PC-3 (cell line): ENCODE results near the gene MICU1. TPM values are rescaled to one million over a fixed set of nuclear protein-coding genes. Genes with fewer than 3 reads are reported as not detected.

Experiments
- ATAC-seq: fragments of 200-7000 bp; cut with Tn5 transposase; 2 replicates; pipeline ENCODE4 v1.9.1; 2020; ENCODE audit warnings: mild to moderate bottlenecking, moderate library complexity
- BruUV-seq: library from RNA; stranded (reverse); fragments of 400-500 nt; replicated peaks from 2 replicates; lab custom pipeline; 2021; lab: Mats Ljungman, UMichigan
- CTCF ChIA-PET: fragments of 300-600 bp; sonication (Branson Sonifier 250); formaldehyde crosslinking; loops from one replicate; lab custom pipeline; 2022; ENCODE audit warnings: antibody characterized with exemption; lab: Charles Lee
- POLR2A ChIA-PET: fragments of 300-600 bp; sonication (Branson Sonifier 250); formaldehyde crosslinking; loops from one replicate; lab custom pipeline; 2022; ENCODE audit warnings: antibody characterized with exemption; ENCODE audit not compliant: unreplicated experiment; lab: Charles Lee
- DNase-seq: peaks from one replicate; pipeline ENCODE4 v3.0.0-alpha.2; 2015
- H2AFZ ChIP-seq: fragments of 300-600 bp; sonication (generic); 2 replicates; pipeline ENCODE4 v1.6.0; 2016; ENCODE audit warnings: antibody characterized with exemption, low read length
- H3F3A ChIP-seq: fragments of 300-600 bp; sonication (generic); one replicate; pipeline ENCODE4 v1.6.0; 2017; ENCODE audit warnings: antibody characterized with exemption, low read length, control low read depth, mild to moderate bottlenecking; ENCODE audit not compliant: unreplicated experiment
- H3K27ac ChIP-seq: fragments of 300-600 bp; sonication (generic); 2 replicates; pipeline ENCODE4 v1.5.1; 2016; ENCODE audit warnings: mild to moderate bottlenecking, low read length
- H3K27me3 ChIP-seq: fragments of 300-600 bp; sonication (generic); 2 replicates; pipeline ENCODE4 v1.6.1; 2016; ENCODE audit warnings: low read length, mixed read lengths
- H3K36me3 ChIP-seq: fragments of 300-600 bp; sonication (generic); 2 replicates; pipeline ENCODE4 v1.6.1; 2016; ENCODE audit warnings: low read depth, mixed run types, low read length, mixed read lengths
- H3K4me1 ChIP-seq: fragments of 300-600 bp; sonication (generic); 2 replicates; pipeline ENCODE4 v1.5.1; 2016; ENCODE audit warnings: low read length; ENCODE audit not compliant: insufficient read depth
- H3K4me2 ChIP-seq: fragments of 300-600 bp; sonication (generic); 2 replicates; pipeline ENCODE4 v1.6.0; 2016; ENCODE audit warnings: low read length
- H3K4me3 ChIP-seq: fragments of 300-600 bp; sonication (generic); 2 replicates; pipeline ENCODE4 v1.5.1; 2016; ENCODE audit warnings: mild to moderate bottlenecking, low read length, mixed read lengths
- H3K79me2 ChIP-seq: fragments of 300-600 bp; sonication (generic); 2 replicates; pipeline ENCODE4 v1.6.1; 2017; ENCODE audit warnings: low read length, mixed read lengths
- H3K9ac ChIP-seq: fragments of 300-600 bp; sonication (generic); 2 replicates; pipeline ENCODE4 v1.6.0; 2016; ENCODE audit warnings: mild to moderate bottlenecking, low read length
- H3K9me2 ChIP-seq: fragments of 300-600 bp; sonication (generic); replicated peaks from 2 replicates; pipeline ENCODE4 v1.6.1; 2016; ENCODE audit warnings: mixed run types, low read length, mixed read lengths
- H3K9me3 ChIP-seq: fragments of 300-600 bp; sonication (generic); 2 replicates; pipeline ENCODE4 v1.6.1; 2016; ENCODE audit warnings: low read length, mixed read lengths
- H4K20me1 ChIP-seq: fragments of 300-600 bp; sonication (generic); 2 replicates; pipeline ENCODE4 v1.6.1; 2016; ENCODE audit warnings: low read length, mixed read lengths
- EZH2 ChIP-seq: fragments of 300-600 bp; sonication (generic); IDR thresholded peaks from one replicate; pipeline ENCODE4 v1.6.1; 2017; ENCODE audit warnings: antibody characterized with exemption, mild to moderate bottlenecking, low read length; ENCODE audit not compliant: unreplicated experiment
- EZH2phosphoT487 ChIP-seq: fragments of 300-600 bp; sonication (generic); IDR thresholded peaks from 2 replicates; pipeline ENCODE4 v1.6.1; 2018; ENCODE audit warnings: mild to moderate bottlenecking, antibody characterized with exemption, low read length, borderline replicate concordance
- intact Hi-C: fragments of 100-400 bp; cut with micrococcal nuclease; formaldehyde crosslinking; loops from 2 replicates; pipeline ENCODE4 v1.9.0; 2023
- total RNA-seq: library from RNA; depleted of rRNA; stranded (reverse); fragments of >200 nt; gene quantifications from 2 replicates; pipeline ENCODE4 v1.2.3, GENCODE V29; 2014
- TF ChIP-seq, protein P1 (sequence below): fragments of 300-600 bp; sonication (generic); conservative IDR thresholded peaks from 2 replicates; pipeline ENCODE4 v1.5.1; 2017; ENCODE audit warnings: antibody characterized with exemption, low read depth, mild to moderate bottlenecking, low read length

MICU1 gene
- total RNA-seq, 1 experiment from 2014 or later = 19.8 TPM

- Histone ChIP-seq H3K9ac (no peak overlapping the region), H3K9me3 (no peaks in the 10 kb centered on the region), H3K27me3 (no peaks in the 10 kb centered on the region), H3K79me2 (no peaks in the 10 kb centered on the region), H3K4me2 (no peak overlapping the region), H3K4me3 (no peak overlapping the region), H3K9me2 (no peaks in the 10 kb centered on the region), H3F3A (no peaks in the 10 kb centered on the region), H2AFZ (no peak overlapping the region), H3K27ac (no peak overlapping the region), H3K36me3 (no peaks in the 10 kb centered on the region), H3K4me1 (peaks cover 11% of the 10 kb centered on the region; the same call in 1 of the 2 replicates), H4K20me1 (no peaks in the 10 kb centered on the region)
- no peak for TF ChIP-seq EZH2phosphoT487
- BruUV-seq = no TSS peak
- CTCF ChIA-PET = no interaction called here
- intact Hi-C loops = no loop called here
- ATAC-seq (no peak), DNase-seq (no peak)
- POLR2A ChIA-PET = no interaction called here
Measured at GRCh38 chr10:72524489-72524888, 101.4 kb downstream of the MICU1 start.

- ATAC-seq (no peak), DNase-seq (no peak)
- intact Hi-C loops = no loop called here
- Histone ChIP-seq H3K4me3 (no peak overlapping the region), H3K4me1 (peaks cover 11% of the 10 kb centered on the region; the same call in 1 of the 2 replicates), H2AFZ (no peak overlapping the region), H3K9ac (no peak overlapping the region), H3K27ac (no peak overlapping the region), H3K79me2 (no peaks in the 10 kb centered on the region), H4K20me1 (no peaks in the 10 kb centered on the region), H3F3A (no peaks in the 10 kb centered on the region), H3K27me3 (no peaks in the 10 kb centered on the region), H3K9me3 (no peaks in the 10 kb centered on the region), H3K4me2 (no peak overlapping the region), H3K9me2 (no peaks in the 10 kb centered on the region), H3K36me3 (no peaks in the 10 kb centered on the region)
- no TSS peak for BruUV-seq
- ChIA-PET POLR2A (no interaction called here), CTCF (no interaction called here)
- TF ChIP-seq, protein P1, sequence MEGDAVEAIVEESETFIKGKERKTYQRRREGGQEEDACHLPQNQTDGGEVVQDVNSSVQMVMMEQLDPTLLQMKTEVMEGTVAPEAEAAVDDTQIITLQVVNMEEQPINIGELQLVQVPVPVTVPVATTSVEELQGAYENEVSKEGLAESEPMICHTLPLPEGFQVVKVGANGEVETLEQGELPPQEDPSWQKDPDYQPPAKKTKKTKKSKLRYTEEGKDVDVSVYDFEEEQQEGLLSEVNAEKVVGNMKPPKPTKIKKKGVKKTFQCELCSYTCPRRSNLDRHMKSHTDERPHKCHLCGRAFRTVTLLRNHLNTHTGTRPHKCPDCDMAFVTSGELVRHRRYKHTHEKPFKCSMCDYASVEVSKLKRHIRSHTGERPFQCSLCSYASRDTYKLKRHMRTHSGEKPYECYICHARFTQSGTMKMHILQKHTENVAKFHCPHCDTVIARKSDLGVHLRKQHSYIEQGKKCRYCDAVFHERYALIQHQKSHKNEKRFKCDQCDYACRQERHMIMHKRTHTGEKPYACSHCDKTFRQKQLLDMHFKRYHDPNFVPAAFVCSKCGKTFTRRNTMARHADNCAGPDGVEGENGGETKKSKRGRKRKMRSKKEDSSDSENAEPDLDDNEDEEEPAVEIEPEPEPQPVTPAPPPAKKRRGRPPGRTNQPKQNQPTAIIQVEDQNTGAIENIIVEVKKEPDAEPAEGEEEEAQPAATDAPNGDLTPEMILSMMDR = no peak
- no peak for TF ChIP-seq EZH2
- no peak for TF ChIP-seq EZH2phosphoT487
Measured at GRCh38 chr10:72523932-72524396, 101.9 kb downstream of the MICU1 start.

DNA sequence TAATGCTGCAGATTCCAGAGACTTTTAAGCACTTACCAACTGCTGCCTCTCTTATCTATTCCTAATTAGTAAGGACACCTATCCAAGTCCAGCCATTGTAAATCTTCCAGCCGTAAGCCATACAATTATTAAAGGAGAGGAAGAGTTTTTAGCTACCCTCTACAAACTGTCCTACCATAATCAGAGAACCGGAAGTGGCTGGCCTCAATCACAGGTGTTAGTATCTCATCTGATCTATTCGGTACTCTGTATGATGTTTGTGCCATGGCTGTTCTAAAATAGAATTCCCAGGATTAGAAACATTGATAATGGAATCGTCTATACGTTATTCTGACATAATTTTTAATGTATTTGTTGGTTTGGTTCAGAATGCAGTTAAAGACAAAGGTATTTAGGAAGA is 102.8 kb downstream of the MICU1 start:
- Histone ChIP-seq H3K4me3 (no peak overlapping the region), H3K27ac (no peak overlapping the region), H3K36me3 (no peaks in the 10 kb centered on the region), H3K4me2 (no peak overlapping the region), H3K4me1 (peaks cover 11% of the 10 kb centered on the region; the same call in 1 of the 2 replicates), H3K9me3 (no peaks in the 10 kb centered on the region), H3F3A (no peaks in the 10 kb centered on the region), H4K20me1 (no peaks in the 10 kb centered on the region), H2AFZ (no peak overlapping the region), H3K9ac (no peak overlapping the region), H3K9me2 (no peaks in the 10 kb centered on the region), H3K79me2 (no peaks in the 10 kb centered on the region), H3K27me3 (no peaks in the 10 kb centered on the region)
- TF ChIP-seq EZH2 (no peak), EZH2phosphoT487 (no peak)
- TF ChIP-seq, protein P1 = no peak
- ChIA-PET CTCF (no interaction called here), POLR2A (no interaction called here)
- ATAC-seq = no peak
- BruUV-seq = no TSS peak
- intact Hi-C loops = no loop called here
- DNase-seq = no peak
